HG03439 (cell line): ENCODE results near the gene COL12A1.

ENCODE experiments used
- ATAC-seq: cut with Tn5 transposase; IDR thresholded peaks from one replicate; pipeline ENCODE4 v1.9.1; 2021; ENCODE audit warnings: mild to moderate bottlenecking, moderate library complexity; ENCODE audit not compliant: unreplicated experiment

The COL12A1 gene

GRCh38 chr6:75145976-75146375, 59.9 kb downstream of the COL12A1 start:
- no peak for ATAC-seq

GRCh38 chr6:75145211-75145610, 60.6 kb downstream of the COL12A1 start:
- ATAC-seq, result no peak

- ATAC-seq, result no peak
Observed at GRCh38 chr6:75144386-75144785, 61.5 kb downstream of the COL12A1 start.

- no peak for ATAC-seq
Observed at GRCh38 chr6:75143191-75143590, 62.7 kb downstream of the COL12A1 start.

GRCh38 chr6:75142721-75143120, 63.1 kb downstream of the COL12A1 start:
- ATAC-seq, result no peak

- no peak for ATAC-seq
Observed at GRCh38 chr6:75135876-75136275, 70.0 kb downstream of the COL12A1 start.

GRCh38 chr6:75135450-75135849, 70.4 kb downstream of the COL12A1 start:
- ATAC-seq, result no peak

GRCh38 chr6:75130784-75131183, 75.1 kb downstream of the COL12A1 start:
- no peak for ATAC-seq

- no peak for ATAC-seq
Observed at GRCh38 chr6:75128878-75129570, 76.8 kb downstream of the COL12A1 start.

- ATAC-seq, result no peak
Observed at GRCh38 chr6:75126518-75126917, 79.3 kb downstream of the COL12A1 start.

- ATAC-seq, result no peak
Observed at GRCh38 chr6:75124983-75125382, 80.9 kb downstream of the COL12A1 start.

- no peak for ATAC-seq
Observed at GRCh38 chr6:75124085-75124484, 81.8 kb downstream of the COL12A1 start.

GRCh38 chr6:75118925-75119515, 86.8 kb downstream of the COL12A1 start:
- ATAC-seq, result no peak

GRCh38 chr6:75117701-75118100, 88.2 kb downstream of the COL12A1 start:
- ATAC-seq, result no peak

GRCh38 chr6:75116946-75117345, 88.9 kb downstream of the COL12A1 start:
- ATAC-seq, result no peak

- ATAC-seq, result no peak
Observed at GRCh38 chr6:75115481-75115880, 90.4 kb downstream of the COL12A1 start.

GRCh38 chr6:75114806-75115205, 91.0 kb downstream of the COL12A1 start:
- no peak for ATAC-seq

GRCh38 chr6:75114195-75114594, 91.7 kb downstream of the COL12A1 start:
- ATAC-seq, result no peak

- no peak for ATAC-seq
Observed at GRCh38 chr6:75113446-75113845, 92.4 kb downstream of the COL12A1 start.

- no peak for ATAC-seq
Observed at GRCh38 chr6:75109765-75110164, 96.1 kb downstream of the COL12A1 start.

- no peak for ATAC-seq
Observed at GRCh38 chr6:75109022-75109421, 96.8 kb downstream of the COL12A1 start.

- no peak for ATAC-seq
Observed at GRCh38 chr6:75108333-75108974, 97.4 kb downstream of the COL12A1 start.
